Lung (tissue), 12 donors: Measurements from ENCODE around the gene JPH3. TPM values are rescaled to one million over a fixed set of nuclear protein-coding genes. Genes with fewer than 3 reads are reported as not detected.
A peak's percentile ranks its signal among the peaks of the same experiment; 100 is the strongest.

Experiments
- ATAC-seq: fragments of 200-7000 bp; cut with Tn5 transposase; one replicate; pipeline ENCODE4 v1.9.1; 2020; ENCODE audit warnings: moderate number of reproducible peaks; ENCODE audit not compliant: insufficient read depth, low FRiP score
- DNase-seq, 3 donors: peaks; one replicate each; pipeline ENCODE4 v3.0.0-alpha.2; 2013 to 2017
- H3K27ac ChIP-seq, 2 donors: one replicate each; pipeline ENCODE4 v1.5.1; 2013; ENCODE audit warnings: mild to moderate bottlenecking in 2 of 2, moderate library complexity in 2 of 2, control low read depth in 1 of 2, inconsistent platforms in 1 of 2, low read depth in 1 of 2, low read length in 1 of 2
- H3K27me3 ChIP-seq, 3 donors: one replicate each; pipeline ENCODE4 v1.5.1; 2013; ENCODE audit warnings: low read length in 2 of 3; ENCODE audit not compliant: control insufficient read depth in 3 of 3, insufficient read depth in 3 of 3
- H3K36me3 ChIP-seq, 4 donors: one replicate each; pipeline ENCODE4 v1.5.1; 2013; ENCODE audit warnings: low read length in 4 of 4, mild to moderate bottlenecking in 1 of 4, moderate library complexity in 1 of 4; ENCODE audit not compliant: control insufficient read depth in 4 of 4, insufficient read depth in 4 of 4
- H3K4me1 ChIP-seq, 5 donors: one replicate each; pipeline ENCODE4 v1.5.1; 2013; ENCODE audit warnings: low read length in 5 of 5, mild to moderate bottlenecking in 2 of 5, moderate library complexity in 1 of 5; ENCODE audit not compliant: control insufficient read depth in 5 of 5, insufficient read depth in 5 of 5
- H3K4me3 ChIP-seq: one replicate; pipeline ENCODE4 v1.5.1; 2013; ENCODE audit warnings: mild to moderate bottlenecking, control low read depth, moderate library complexity
- H3K9ac ChIP-seq, 2 donors: one replicate each; pipeline ENCODE4 v1.5.1; 2013; ENCODE audit warnings: low read length in 2 of 2, control low read depth in 1 of 2; ENCODE audit not compliant: insufficient read depth in 1 of 2
- H3K9me3 ChIP-seq, 4 donors: one replicate each; pipeline ENCODE4 v1.5.1; 2013; ENCODE audit warnings: low read length in 3 of 4, mild to moderate bottlenecking in 1 of 4, moderate library complexity in 1 of 4; ENCODE audit not compliant: control insufficient read depth in 4 of 4, insufficient read depth in 3 of 4
- WGBS, 2 donors: extraction: QIAGEN DNeasy Blood & Tissue Kit; methylation state at CpG; one replicate each; pipeline ENCODE4 v1.1.7; 2013; 5-methylcytosine and 5-hydroxymethylcytosine counted together
- polyA plus RNA-seq, 2 donors: library from polyadenylated mRNA; stranded (reverse); fragments of 200-250 nt; gene quantifications; one replicate each; pipeline ENCODE4 v1.2.1, GENCODE V29; 2013
- total RNA-seq, 2 donors: library from RNA; depleted of rRNA in 1 of 2; stranded (reverse); fragments of >200 nt in 1 of 2; gene quantifications; one replicate each; pipeline ENCODE4 v1.2.1, GENCODE V29; 2014 to 2021
- TF ChIP-seq, protein P1 (sequence below): IDR thresholded peaks from 2 replicates; pipeline ENCODE4 v1.5.1; 2012; ENCODE audit warnings: mild to moderate bottlenecking; ENCODE audit errors: control extremely low read depth, extremely low read depth
- donor health status: control.
- donor health status: control.
- donor health status: Bipolar disorder and iron deficiency.
- donor health status: healthy.
- donor health status: DM: yes; HTN: yes; CAD: no.

The JPH3 gene
- total and polyA plus RNA-seq, 4 donors: 0.04 to 0.68 (median 0.13) TPM

DNA sequence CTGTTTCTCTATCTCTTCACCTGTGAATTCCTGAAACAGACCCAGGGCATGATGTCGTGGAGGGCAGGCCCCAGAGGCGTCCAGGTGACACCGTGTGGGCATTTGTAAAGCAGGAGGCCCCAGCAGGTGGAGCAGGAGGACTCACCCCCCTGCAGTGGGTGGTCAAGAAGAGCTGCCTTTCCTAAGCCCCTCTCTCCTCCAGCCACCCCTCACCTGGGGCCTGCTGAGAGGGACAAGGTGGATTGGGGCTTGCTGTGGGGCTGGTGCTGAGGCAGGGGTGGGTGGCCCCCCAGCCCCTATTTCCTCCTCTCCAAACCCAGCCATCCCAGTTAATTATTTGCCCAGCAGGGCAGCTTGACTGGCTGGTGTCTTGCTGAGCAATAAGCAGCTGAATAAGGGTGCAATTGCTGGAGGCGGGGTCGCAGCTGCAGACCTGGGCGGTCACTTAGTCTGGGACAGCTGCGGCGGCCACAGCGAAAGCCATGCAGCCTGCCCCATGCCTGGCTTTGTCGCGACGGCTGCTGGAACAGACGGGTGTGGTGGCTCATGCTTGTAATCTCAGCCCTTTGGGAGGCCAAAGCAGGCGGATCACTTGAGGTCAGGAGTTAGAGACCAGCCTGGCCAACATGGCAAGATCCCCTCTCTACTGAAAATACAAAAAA is 56.4 kb downstream of the JPH3 start:
- Histone ChIP-seq H3K27me3 (peaks cover 0 to 4% (median 0%) of the 10 kb centered on the region in 3 donors), H3K36me3 (no peaks in the 10 kb centered on the region), H3K4me3 (no peak overlapping the region), H3K9me3 (peaks cover 0 to 13% (median 0%) of the 10 kb centered on the region in 4 donors), H3K27ac (no peak overlapping the region), H3K9ac (no peak overlapping the region), H3K4me1 (no peaks in the 10 kb centered on the region)
- no peak for DNase-seq
- TF ChIP-seq, protein P1, sequence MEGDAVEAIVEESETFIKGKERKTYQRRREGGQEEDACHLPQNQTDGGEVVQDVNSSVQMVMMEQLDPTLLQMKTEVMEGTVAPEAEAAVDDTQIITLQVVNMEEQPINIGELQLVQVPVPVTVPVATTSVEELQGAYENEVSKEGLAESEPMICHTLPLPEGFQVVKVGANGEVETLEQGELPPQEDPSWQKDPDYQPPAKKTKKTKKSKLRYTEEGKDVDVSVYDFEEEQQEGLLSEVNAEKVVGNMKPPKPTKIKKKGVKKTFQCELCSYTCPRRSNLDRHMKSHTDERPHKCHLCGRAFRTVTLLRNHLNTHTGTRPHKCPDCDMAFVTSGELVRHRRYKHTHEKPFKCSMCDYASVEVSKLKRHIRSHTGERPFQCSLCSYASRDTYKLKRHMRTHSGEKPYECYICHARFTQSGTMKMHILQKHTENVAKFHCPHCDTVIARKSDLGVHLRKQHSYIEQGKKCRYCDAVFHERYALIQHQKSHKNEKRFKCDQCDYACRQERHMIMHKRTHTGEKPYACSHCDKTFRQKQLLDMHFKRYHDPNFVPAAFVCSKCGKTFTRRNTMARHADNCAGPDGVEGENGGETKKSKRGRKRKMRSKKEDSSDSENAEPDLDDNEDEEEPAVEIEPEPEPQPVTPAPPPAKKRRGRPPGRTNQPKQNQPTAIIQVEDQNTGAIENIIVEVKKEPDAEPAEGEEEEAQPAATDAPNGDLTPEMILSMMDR: no peak
- no peak for ATAC-seq
- WGBS, 2 donors: 45 to 58% methylated on average over 14 of the region's 14 CpGs

DNA sequence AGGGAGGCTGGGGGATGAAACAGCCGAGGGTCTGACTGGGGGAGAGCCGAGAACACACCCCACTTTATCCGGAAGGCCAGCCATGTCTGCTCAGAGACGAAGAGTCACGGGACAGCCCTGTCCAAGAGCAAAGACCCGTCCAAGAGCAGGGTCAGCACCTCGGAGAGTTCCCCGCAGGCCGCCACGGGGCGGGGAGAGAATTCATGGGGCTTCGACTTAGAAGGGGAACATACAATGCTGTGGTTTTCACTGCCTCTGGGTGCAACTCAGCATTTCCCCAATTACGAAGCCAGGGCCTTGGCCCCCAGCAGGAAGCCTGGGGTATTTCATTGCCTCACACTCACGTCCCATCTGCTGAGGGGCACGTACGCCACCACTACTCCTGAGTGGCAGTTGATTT is 59.3 kb downstream of the JPH3 start:
- peak; percentile 68 to 76 (median 75) for DNase-seq
- H3K4me1 ChIP-seq: no peaks in the 10 kb centered on the region
- peaks cover 0 to 11% (median 0%) of the 10 kb centered on the region in 4 donors for H3K9me3 ChIP-seq
- no peak overlapping the region for H3K9ac ChIP-seq
- TF ChIP-seq, protein P1: no peak
- H3K36me3 ChIP-seq: no peaks in the 10 kb centered on the region
- H3K4me3 ChIP-seq: no peak overlapping the region
- no peak for ATAC-seq
- H3K27me3 ChIP-seq: no peaks in the 10 kb centered on the region
- WGBS, 2 donors: 8 to 13% methylated on average over 16 of the region's 16 CpGs
- no peak overlapping the region for H3K27ac ChIP-seq

DNA sequence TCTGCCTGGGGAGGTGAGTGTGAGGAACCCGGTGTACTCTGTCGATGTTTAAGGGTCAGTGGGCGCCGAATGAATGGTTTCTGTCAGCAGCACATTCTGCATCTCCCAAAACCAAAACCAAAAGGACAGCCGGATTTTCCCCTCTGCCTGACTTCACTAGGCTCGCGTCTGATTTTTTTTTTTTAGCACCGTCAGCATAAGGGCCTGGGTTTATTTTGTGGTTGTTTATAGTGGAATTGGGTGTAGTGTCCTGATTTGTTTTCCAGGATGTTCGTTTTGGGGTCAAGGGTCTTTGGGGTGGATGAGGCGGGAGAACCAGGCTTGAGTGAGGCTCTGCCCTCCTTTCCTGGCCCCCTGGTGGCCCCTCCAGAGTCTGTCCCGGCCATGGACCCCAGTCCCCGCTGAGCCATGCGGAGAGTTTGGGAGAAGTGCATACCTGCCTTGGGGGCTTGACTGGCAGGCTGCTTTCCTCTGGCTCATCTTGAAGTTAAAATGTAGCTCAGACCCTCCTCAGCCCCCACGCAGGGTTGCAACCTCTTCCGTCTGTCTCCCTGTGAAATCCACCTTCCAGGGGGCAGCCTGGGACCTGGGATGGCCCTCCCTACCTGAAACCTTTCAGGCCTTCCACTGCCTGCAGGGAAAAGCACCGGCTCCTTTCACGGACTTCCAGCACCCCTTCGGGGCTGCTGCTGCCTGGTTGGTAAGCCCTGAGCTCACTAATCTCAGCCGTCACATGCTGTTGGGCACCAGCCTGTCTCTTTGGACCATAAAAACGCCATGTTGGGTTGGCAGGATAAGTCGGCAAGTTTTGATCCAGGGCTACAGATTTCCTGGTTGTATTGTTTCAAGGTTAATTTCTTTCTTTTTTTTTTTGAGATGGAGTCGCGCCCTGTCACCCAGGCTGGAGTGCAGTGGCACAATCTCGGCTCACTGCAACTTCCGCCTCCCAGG is 60.2 kb downstream of the JPH3 start:
- Histone ChIP-seq H3K9ac (no peak overlapping the region), H3K27ac (no peak overlapping the region), H3K4me1 (no peaks in the 10 kb centered on the region), H3K36me3 (no peaks in the 10 kb centered on the region), H3K9me3 (peaks cover 0 to 10% (median 0%) of the 10 kb centered on the region in 4 donors), H3K4me3 (no peak overlapping the region), H3K27me3 (no peaks in the 10 kb centered on the region)
- TF ChIP-seq, protein P1: no peak
- 79 to 85% methylated on average over 25 of the region's 25 CpGs for WGBS, 2 donors
- no peak for ATAC-seq
- DNase-seq: no peak
